GM19023 (cell line): ENCODE data around the gene LIN9.
A peak's percentile ranks its signal among the peaks of the same experiment; 100 is the strongest.
"Not testable (repeated sequence)": the region's sequence is repeated elsewhere in the genome, so short reads cannot be mapped to it uniquely, and the experiment has no call there.

Experiments
- ATAC-seq: cut with Tn5 transposase; IDR thresholded peaks from one replicate; pipeline ENCODE4 v1.9.1; 2021; ENCODE audit warnings: mild to moderate bottlenecking, moderate library complexity; ENCODE audit not compliant: unreplicated experiment

LIN9 gene, protein sequence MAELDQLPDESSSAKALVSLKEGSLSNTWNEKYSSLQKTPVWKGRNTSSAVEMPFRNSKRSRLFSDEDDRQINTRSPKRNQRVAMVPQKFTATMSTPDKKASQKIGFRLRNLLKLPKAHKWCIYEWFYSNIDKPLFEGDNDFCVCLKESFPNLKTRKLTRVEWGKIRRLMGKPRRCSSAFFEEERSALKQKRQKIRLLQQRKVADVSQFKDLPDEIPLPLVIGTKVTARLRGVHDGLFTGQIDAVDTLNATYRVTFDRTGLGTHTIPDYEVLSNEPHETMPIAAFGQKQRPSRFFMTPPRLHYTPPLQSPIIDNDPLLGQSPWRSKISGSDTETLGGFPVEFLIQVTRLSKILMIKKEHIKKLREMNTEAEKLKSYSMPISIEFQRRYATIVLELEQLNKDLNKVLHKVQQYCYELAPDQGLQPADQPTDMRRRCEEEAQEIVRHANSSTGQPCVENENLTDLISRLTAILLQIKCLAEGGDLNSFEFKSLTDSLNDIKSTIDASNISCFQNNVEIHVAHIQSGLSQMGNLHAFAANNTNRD

DNA sequence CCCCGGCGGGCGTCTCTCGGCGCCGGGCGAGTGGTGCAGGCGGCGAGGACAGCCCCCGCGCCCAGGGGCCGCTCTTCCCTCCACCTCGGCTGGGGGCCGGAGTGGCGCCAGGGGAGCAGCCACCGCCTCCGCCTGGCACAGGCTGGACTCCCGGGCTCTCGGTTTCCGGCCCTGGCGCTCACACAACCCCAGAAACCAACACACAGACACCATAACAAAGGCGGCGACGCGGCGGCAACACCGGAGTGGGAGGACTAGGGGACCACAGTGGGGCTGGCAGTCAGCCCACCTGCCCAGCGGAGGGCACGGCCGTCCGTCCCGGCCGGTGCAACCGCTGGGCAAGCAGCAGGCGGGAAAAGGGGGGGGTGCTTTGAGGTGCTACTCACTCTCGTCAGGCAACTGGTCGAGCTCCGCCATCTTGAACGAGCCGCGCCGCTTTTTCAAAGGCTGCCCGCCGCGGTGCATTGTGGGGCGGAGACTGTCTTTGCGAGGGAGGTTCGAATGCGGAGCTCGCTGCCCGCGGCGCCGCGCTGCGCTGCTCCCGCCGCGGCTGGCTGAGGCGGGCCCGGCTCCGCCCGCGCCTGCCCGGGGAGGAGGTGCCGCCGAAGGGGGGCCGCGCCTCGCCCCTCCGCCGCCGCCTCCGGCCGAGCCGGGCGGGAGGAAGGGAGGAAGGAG is at the start of gene LIN9:
TSS of gene LIN9 (minus strand) at position 442 of the 675 bp plus-strand sequence. CDS start at position 417, 25 bp downstream.
- ATAC-seq, result peak; percentile 74

DNA sequence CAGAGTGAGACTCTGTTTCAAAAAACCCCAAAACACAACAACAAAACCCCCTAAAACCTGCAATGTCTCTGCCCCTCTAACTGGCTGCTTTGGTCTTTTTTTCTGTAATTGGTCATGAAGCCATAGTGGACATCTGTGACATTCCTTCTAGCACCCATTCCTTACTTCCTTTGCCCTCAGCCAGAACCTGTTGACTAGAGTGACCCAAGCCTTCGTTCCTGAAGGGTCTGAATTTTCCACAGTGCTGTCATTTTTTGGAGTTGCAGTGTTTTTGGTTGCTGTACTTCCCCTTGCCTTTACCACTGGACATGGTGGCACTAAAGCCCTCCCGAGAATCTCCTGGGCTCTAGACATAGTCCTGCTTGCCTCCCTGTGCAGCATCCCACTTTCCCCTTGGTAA is 48.5 kb upstream of the LIN9 start:
- ATAC-seq, result no peak

DNA sequence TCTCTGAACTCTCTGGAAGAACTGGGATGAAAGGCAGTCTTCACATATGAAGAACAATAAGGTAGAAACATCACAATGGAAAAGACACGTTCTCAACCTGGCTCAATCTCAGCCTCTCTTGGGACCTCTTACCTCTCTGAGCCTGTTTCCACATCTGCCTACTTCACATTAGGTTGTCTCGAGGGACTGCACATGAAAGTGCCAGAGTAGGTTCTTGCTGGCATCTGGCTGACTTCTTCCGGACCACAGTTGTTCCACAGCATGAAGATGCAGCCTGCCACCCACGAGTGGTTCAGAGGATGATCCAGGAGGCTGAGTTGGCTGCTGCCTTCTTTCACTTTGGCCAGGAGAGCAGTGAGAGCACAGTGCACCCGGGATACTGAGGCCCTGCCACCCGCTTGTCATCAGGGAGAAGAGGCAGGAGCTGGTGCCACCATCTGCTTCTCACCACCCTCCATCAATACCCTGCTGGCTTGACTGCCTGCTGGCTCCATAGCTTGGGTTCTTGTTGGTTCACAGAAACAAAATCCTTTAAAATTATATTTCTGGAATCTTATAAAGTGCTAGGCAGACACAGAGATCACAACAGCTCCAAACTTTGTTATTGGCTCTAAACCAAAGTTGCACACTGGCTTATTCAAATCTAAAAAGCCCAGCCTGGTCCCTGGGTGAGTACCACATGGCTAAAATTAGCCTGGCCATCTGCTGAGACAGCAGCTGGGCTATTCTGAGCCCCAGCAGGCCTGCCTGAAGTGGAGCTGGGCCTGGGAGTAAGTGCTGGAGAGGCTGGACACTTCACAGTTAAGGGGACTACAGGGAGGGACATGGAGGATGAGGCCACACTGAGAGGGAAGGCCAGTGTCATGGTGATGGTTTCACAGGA is 46.9 kb upstream of the LIN9 start:
- ATAC-seq, result peak; percentile 56

DNA sequence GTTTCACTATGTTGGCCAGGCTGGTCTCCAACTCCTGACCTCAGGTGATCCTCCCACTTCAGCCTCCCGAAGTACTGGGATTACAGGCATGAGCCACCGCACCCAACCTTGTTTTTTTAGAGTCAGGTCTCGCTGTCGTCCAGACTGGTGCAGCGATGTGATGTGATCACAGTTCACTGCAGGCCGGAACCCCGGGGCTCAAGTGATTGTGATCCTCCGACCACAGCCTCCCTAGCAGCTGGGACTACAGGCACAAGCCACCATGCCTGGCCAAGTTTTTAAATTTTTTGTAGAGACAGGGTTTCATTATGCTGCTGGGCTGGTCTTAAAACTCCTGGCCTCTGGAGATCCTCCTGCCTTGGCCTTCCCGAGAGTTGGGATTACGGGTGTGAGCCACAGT is 46.1 kb upstream of the LIN9 start:
- no peak for ATAC-seq

DNA sequence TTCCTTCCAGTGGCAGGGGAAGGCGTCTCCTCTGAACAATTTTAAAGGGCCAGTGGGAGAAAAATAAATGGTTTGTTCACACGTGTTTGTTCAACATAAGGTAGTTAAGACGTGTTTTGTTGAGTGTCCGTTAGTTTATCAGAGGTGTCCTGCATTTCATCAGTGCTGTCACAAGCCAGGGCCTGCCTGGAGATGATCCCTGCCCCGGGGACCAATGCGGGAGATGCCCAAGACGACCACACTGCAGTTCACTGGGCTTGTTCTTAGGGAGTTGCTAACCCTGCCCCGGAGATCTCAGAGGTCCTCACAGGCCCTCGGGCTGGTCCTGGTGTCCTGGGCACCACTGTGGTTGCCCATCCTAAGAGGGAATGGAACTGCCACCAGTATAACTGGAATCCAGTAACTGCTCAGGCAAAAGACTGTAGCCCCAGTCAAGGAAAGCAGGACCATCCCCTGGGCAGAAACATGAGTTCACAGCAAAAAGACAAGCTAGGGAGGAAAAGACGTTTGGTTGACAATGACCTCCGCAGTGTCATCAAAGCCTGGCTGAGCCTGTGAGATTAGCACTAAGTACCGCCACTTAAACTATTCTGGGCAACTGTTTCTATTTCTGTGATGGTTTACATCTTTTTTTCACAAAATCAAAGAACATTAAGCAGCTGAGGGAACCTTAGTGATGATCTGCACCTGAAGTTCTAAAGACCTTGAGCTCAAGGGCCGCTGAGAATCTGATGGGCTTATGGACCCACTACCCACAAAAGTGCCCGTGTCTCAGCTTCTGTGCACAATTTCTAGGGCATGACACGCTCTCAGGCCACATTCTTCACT is 44.9 kb upstream of the LIN9 start:
- ATAC-seq, result no peak

DNA sequence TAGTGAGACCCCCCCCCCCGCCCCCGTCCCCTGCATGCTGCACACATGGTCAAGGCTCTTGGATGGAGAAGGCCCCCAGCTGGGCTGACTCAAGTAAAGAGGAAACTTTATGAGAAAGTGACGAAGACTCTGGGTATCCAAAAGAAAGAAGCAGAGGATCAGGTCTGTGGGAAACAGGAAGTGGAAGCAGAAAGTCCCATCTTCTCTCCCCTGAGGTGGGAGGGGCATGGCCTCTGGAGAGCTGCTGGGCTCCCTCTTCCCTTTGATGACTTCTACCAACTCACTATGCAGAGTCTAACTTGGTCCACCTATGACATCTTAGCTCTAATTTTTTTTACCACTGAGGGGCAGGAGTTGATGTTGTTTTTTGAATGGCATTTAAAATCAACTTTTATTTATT is 42.7 kb upstream of the LIN9 start:
- no peak for ATAC-seq

DNA sequence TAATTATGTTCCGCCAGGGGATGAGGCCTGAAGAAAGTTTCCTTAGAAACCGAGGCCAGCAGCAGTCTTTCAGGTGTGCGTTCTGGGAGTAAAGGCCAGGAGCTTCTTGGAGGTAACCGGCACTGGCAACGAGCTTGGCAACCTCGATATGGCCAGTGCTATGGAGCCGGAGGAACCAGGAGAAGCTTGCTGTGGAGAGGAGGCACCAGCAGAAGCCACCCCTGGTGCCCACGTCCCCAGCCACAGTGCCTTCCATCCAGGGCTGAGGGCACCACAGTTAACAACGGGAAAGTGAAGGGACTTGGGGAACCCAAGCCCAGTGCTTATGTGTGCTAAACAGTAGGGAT is 41.5 kb upstream of the LIN9 start:
- ATAC-seq, result no peak

DNA sequence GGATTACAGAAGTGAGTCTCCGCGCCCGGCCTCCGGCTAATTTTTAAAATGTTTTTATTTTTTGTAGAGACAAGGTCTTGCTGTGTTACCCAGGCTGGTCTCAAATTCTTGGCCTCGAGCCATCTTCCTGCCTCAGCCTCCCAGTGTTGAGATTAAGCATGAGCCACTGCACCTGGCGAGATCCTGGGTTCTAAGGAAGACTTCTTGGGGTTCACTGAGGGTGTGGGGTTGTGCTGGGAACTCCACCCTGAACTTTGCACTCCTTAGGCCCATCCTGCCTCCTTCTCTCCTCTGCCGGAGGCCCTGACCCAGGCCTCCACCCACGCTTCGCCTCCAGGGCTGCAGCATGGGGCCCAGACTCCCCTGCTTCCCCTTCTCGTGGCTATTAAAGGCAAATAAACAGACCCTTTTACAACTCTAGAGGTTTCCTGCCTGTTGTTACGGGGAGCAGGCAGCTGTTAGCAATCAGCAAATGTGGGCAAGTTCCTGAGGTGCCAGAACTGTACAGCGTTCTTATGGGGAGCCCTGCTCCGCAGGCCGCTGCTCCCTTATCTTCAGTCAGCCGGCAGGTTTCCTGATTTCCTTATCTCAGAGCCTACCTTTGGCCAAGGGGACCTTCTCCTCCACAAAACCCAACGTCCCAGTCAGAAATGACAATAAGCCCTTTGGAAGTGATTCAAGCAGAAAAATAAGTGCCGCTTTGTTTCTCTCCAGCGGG is 41.0 kb upstream of the LIN9 start:
- no peak for ATAC-seq

DNA sequence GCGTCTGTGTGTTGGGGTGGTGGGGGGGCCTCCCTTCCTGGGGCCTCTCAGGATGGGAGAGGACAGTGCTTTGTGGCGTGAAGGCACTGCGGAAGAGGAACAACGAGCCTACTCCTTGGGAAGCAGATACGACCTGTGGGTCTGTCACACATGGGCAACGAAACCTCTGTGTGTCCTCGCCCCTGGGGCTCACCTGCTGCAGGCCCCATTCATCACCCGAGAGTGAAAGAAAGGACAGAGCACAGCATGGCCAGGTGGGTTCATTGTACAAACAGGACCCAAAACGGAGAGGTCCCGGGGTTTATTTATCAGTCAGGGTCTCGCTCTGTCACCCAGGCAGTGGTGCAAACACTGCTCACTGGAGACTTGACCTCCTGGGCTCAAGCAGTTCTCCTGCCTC is 40.1 kb upstream of the LIN9 start:
- ATAC-seq, result no peak

DNA sequence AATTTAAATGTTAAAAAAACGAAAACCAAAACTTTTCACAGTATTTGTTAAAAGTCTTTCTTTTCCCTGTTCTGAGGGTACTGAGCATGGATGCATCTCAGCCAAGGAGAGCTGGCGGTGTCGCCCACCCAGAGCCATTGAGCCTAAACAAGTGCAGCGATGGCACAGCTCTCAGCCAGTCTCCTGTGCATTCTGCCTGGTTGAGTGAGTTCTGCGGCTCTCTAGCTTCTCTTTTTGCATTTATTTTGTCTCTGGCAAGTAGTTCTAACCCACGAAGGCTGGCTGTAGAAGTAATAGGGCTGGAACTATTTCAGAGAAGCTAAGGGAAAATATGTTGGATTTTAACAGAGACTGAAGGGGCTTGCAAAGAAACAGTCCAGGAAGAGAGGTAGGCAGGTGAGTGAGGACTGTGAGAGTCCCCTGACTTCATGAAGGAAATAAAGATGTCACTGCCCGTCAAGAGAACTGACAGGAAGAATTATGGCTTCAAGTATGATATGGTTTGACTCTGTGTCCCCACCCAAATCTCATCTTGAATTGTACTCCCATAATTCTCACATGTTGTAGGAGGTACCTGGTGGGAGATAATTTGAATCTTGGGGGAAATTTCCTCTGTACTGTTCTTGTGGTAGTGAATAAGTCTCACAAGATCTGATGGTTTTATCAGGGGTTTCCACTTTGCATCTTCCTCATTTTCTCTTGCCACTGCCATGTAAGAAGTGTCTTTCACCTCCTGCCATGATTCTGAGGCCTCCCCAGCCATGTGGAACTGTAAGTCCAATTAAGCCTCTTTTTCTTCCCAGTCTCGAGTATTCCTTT is 35.7 kb upstream of the LIN9 start:
- ATAC-seq, result no peak

DNA sequence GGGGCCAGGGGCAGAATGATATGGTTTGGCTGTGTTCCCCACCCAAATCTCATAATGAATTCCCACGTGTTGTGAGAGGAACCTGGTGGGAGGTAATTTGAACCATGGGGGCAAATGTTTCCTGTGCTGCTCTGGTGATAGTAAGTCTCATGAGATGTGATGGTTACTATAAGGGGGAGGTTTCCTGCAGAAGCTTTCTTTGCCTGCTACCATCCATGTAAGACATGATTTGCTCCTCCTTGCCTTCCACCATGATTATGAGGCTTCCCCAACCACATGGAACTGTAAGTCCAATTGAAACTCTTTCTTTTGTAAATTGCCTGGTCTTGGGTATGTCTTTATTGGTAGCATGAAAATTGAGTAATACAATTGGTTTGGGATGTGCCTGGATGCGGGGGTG is 33.7 kb upstream of the LIN9 start:
- no peak for ATAC-seq

DNA sequence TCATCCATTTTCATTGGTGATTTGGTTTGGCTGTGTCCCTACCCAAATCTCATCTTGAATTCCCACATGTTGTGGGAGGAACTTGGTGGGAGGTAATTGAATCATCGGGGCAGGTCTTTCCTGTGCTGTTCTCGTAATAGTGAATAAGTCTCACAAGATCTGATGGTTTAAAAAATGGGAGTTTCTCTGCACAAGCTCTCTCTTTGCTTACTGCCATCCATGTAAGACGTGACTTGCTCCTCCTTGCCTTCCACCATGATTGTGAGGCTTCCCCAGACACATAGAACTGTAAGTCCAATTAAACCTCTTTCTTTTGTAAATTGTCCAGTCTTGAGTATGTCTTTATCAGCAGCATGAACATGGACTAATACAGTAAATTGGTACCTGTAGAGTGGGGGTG is 31.1 kb upstream of the LIN9 start:
- ATAC-seq, result not testable (repeated sequence)

DNA sequence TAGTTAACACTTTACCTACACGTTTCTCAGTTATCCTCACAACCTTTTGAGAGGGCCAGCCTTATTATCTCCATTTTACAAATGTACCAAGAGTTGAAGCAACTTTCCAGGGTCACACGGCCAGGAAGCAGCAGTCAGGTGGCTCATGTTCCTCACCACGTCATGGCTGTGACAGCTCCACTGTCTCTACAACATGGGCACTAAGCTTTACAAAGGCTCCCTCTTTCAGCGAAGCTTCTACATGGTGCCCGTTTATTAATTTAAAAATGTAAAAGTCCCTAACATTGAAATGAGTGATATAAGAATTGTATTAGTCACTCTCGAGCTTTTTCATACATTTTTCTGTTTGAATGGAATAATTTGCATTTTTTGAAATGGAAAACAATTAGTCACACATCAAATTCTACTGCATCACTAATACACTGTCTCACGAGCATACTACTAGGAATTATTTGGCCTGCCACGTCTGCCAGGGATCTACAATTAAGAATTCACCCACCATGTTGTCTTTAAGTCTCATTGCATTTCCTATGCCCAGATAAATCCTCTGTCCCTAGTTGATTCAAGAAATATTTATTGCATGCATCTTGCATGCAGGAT is 28.4 kb upstream of the LIN9 start:
- ATAC-seq, result no peak

DNA sequence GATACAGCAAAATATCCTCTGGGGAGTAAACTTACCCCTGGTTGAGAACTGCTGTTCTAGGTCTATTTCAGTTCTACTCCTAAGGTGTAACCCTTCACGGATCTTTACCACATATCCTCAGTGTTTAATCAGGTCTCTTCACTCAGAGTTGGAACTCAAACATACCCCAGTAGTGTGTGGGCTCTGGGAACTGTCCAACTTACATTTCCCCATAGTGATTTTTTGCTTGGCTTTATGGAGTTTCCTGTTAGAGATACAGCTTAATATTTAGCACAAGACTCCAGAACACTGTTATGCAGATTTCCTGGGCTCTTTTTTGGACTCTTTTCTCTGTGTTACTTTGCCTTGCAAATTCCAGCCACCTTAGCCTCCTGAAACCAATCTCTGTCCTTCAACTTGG is 26.7 kb upstream of the LIN9 start:
- no peak for ATAC-seq

DNA sequence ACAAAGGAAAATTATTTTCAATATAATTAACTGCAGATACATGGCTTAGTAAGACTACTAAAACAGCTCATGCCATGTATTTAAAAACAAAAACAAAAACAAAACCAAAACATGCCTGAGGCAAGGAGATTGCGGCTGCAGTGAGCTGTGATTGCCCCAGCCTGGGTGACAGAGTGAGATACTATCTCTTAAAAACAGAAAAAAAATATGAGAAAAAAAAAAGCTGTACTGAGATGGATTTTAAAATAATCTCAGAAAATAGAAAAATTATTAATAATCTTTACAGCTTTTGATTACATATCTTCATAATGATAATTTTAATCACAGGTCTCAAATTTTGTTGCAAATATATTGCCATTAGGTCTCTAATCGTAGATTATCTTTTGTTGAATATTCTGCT is 24.0 kb upstream of the LIN9 start:
- no peak for ATAC-seq

DNA sequence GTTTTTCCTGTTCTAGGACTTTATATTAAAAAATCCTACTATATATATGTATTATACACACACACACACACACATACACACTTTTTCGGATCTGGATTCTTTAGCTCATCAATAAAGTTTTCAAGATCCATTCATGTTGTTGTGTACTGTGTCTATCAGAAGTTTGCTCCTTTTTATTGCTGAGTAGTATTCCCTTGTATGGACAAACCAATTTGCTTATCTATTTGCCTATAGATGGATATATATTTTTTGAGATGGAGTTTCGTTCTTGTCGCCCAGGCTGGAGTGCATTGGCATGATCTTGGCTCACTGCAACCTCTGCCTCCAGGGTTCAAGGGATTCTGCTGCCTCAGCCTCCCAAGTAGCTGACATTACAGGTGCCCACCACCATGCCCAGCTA is 20.3 kb upstream of the LIN9 start:
- no peak for ATAC-seq

DNA sequence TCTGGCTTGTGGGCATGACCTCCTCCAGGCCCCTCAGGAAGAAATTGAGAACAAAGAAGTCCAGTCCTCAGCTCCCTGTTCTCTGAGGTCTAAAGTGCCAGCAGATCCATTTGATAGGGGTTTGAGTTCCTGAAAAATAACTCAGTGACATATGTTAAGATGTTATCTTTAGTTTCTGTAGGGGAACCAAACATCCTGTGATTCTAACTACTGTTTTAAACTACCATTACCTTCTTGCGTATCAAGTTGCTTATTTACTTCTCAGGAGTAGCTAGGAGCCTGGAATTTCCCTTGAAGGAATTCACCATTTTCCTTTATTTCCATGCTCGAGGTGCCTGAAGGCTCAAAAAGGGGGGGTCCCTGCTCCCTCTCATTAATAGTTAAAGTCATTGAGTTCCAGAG is 18.8 kb upstream of the LIN9 start:
- ATAC-seq, result no peak

DNA sequence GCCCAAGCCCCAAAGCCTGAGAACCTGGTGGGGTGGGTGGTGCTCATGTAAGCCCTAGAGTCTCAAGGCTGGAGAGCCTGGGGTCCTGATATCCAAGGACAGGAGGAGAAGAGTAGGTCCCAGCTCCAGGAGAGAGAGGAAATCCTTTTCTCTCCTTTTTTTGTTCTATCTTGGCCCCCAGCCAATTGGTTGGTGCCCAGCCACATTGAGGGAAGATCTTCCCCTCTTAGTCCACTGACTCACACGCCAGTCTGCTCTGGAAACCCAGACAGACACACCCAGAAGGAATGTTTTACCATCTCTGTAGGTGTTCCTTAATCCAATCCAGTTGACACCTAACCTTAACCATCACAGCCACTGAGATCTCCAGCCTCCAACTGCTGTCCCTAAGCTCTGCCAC is 16.2 kb upstream of the LIN9 start:
- ATAC-seq, result no peak

DNA sequence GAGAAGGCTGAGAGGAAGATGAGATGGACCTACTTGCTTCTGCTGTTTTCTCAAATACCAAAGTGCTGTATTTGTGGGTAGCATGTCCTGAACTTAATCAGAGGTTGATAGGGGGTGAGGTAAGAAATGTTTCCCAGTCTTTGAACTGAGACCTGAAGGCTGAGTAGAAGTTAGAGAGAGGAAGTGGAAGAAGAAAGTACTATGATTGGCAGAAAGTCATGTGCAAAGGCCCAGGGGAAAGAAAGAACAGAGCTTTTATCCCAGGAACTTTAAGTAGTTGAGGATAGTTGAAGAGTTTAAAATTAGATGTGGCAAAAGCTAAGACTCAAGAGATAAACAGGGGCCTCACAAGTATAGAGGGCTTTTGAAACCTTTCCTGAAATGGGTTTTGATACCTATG is 15.5 kb upstream of the LIN9 start:
- ATAC-seq, result no peak
